SU-DHL-6 (cell line): ENCODE results near the gene GEMIN4.

Experiments
- H2AFZ ChIP-seq: fragments of 200-600 bp; sonication (generic); 2 replicates; pipeline ENCODE4 v1.6.1; 2014; ENCODE audit warnings: low read depth, mild to moderate bottlenecking, moderate library complexity, mixed read lengths, antibody characterized with exemption, low read length; ENCODE audit not compliant: severe bottlenecking
- H3F3A ChIP-seq: fragments of 200-600 bp; shearing (Covaris generic); 2 replicates; pipeline ENCODE4 v1.6.0; 2016; ENCODE audit warnings: antibody characterized with exemption, mild to moderate bottlenecking; ENCODE audit not compliant: insufficient read depth
- H3K27ac ChIP-seq: fragments of 200-600 bp; sonication (generic); 2 replicates; pipeline ENCODE4 v1.5.1; 2016; ENCODE audit warnings: low read depth, mild to moderate bottlenecking, low read length, moderate library complexity, mixed read lengths
- H3K27me3 ChIP-seq: fragments of 200-600 bp; sonication (generic), shearing (Covaris generic); 2 replicates; pipeline ENCODE4 v1.6.0; 2014; ENCODE audit warnings: mild to moderate bottlenecking, low read length
- H3K36me3 ChIP-seq: fragments of 200-600 bp; sonication (generic); 2 replicates; pipeline ENCODE4 v1.6.1; 2014; ENCODE audit warnings: mild to moderate bottlenecking, low read length, mixed read lengths
- H3K4me2 ChIP-seq: fragments of 300-600, 200-600 bp; shearing (Covaris generic), sonication (generic); 2 replicates; pipeline ENCODE4 v1.6.0; 2014; ENCODE audit warnings: low read length, low read depth, mild to moderate bottlenecking; ENCODE audit not compliant: poor library complexity, severe bottlenecking
- H3K4me3 ChIP-seq: fragments of 200-600 bp; sonication (generic); 2 replicates; pipeline ENCODE4 v1.5.1; 2014; ENCODE audit warnings: antibody characterized with exemption, low read length, mild to moderate bottlenecking, mixed read lengths; ENCODE audit not compliant: insufficient read depth, poor library complexity, severe bottlenecking
- H3K79me2 ChIP-seq: fragments of 200-600 bp; sonication (generic); 2 replicates; pipeline ENCODE4 v1.6.1; 2014; ENCODE audit warnings: mild to moderate bottlenecking, low read length, moderate library complexity; ENCODE audit not compliant: insufficient read depth
- H3K9ac ChIP-seq: fragments of 200-600 bp; sonication (generic); 2 replicates; pipeline ENCODE4 v1.7.0; 2014; ENCODE audit warnings: mild to moderate bottlenecking, low read length
- H3K9me2 ChIP-seq: fragments of 200-600 bp; sonication (generic); replicated peaks from 2 replicates; pipeline ENCODE4 v1.6.1; 2014; ENCODE audit warnings: low read length; ENCODE audit not compliant: insufficient read depth
- H3K9me3 ChIP-seq: fragments of 200-600 bp; sonication (generic); 2 replicates; pipeline ENCODE4 v1.6.1; 2014; ENCODE audit warnings: low read length, mixed read lengths; ENCODE audit not compliant: insufficient read depth
- H4K20me1 ChIP-seq: fragments of 200-600 bp; sonication (generic); 2 replicates; pipeline ENCODE4 v1.6.1; 2014; ENCODE audit warnings: low read depth, mild to moderate bottlenecking, antibody characterized with exemption, low read length, moderate library complexity, mixed read lengths
- EZH2phosphoT487 ChIP-seq: fragments of 200-600 bp; sonication (generic), shearing (Covaris generic); conservative IDR thresholded peaks from 2 replicates; pipeline ENCODE4 v1.6.1; 2018; ENCODE audit warnings: mild to moderate bottlenecking, antibody characterized with exemption, low read length, moderate library complexity, mixed read lengths
- TF ChIP-seq, protein P1 (sequence below): fragments of 200-600 bp; sonication (generic); IDR thresholded peaks from one replicate; pipeline ENCODE4 v1.5.1; 2017; ENCODE audit warnings: antibody characterized with exemption, mild to moderate bottlenecking, low read length, moderate library complexity; ENCODE audit not compliant: insufficient read depth, poor library complexity, severe bottlenecking

GEMIN4 gene

DNA sequence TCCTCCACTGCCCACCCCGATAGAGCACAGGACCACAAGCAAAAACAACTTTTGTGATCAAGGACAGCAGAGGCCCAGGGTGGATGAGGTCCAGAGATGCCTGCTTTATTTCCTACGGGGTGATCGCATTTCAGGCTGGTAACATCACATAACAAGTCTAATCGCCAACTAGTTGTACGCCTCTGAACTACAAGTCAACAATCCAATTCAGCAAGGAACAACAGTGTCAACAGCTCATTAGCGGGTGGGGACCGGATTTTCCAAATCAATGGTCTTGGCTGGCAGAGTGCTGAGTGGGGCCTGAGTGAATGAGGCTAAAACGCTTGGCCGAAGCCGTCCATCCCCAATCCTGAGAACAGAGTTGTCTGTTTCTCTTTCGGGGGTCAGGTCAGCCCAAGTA is 47.2 kb upstream of the GEMIN4 start:
- H3K9me3 ChIP-seq, result no peaks in the 10 kb centered on the region
- no peak for TF ChIP-seq EZH2phosphoT487
- no peaks in the 10 kb centered on the region for H3K27me3 ChIP-seq
- H3K79me2 ChIP-seq, result no peaks in the 10 kb centered on the region
- no peaks in the 10 kb centered on the region for H3F3A ChIP-seq
- H3K36me3 ChIP-seq, result no peaks in the 10 kb centered on the region
- no peak overlapping the region for H3K4me2 ChIP-seq
- no peak overlapping the region for H3K9ac ChIP-seq
- no peak overlapping the region for H3K4me3 ChIP-seq
- H3K9me2 ChIP-seq, result no peaks in the 10 kb centered on the region
- no peaks in the 10 kb centered on the region for H4K20me1 ChIP-seq
- no peak overlapping the region for H2AFZ ChIP-seq
- H3K27ac ChIP-seq, result no peak overlapping the region

- Histone ChIP-seq H3K36me3 (no peaks in the 10 kb centered on the region), H3K9me2 (no peaks in the 10 kb centered on the region), H3F3A (no peaks in the 10 kb centered on the region), H3K9me3 (no peaks in the 10 kb centered on the region), H3K27ac (no peak overlapping the region), H3K9ac (no peak overlapping the region), H4K20me1 (no peaks in the 10 kb centered on the region), H3K27me3 (no peaks in the 10 kb centered on the region), H3K4me3 (no peak overlapping the region), H2AFZ (no peak overlapping the region), H3K79me2 (no peaks in the 10 kb centered on the region), H3K4me2 (no peak overlapping the region)
- TF ChIP-seq, protein P1, sequence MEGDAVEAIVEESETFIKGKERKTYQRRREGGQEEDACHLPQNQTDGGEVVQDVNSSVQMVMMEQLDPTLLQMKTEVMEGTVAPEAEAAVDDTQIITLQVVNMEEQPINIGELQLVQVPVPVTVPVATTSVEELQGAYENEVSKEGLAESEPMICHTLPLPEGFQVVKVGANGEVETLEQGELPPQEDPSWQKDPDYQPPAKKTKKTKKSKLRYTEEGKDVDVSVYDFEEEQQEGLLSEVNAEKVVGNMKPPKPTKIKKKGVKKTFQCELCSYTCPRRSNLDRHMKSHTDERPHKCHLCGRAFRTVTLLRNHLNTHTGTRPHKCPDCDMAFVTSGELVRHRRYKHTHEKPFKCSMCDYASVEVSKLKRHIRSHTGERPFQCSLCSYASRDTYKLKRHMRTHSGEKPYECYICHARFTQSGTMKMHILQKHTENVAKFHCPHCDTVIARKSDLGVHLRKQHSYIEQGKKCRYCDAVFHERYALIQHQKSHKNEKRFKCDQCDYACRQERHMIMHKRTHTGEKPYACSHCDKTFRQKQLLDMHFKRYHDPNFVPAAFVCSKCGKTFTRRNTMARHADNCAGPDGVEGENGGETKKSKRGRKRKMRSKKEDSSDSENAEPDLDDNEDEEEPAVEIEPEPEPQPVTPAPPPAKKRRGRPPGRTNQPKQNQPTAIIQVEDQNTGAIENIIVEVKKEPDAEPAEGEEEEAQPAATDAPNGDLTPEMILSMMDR, result no peak
- no peak for TF ChIP-seq EZH2phosphoT487
These were observed 46.2 kb upstream of the GEMIN4 start for GRCh38 chr17:798246-798645.

- no peak overlapping the region for H3K4me3 ChIP-seq
- H3K27ac ChIP-seq, result no peak overlapping the region
- no peaks in the 10 kb centered on the region for H3F3A ChIP-seq
- TF ChIP-seq, protein P1, result no peak
- no peak for TF ChIP-seq EZH2phosphoT487
- no peak overlapping the region for H2AFZ ChIP-seq
- no peaks in the 10 kb centered on the region for H3K27me3 ChIP-seq
- H3K9me3 ChIP-seq, result no peaks in the 10 kb centered on the region
- H3K9ac ChIP-seq, result no peak overlapping the region
- H3K4me2 ChIP-seq, result no peak overlapping the region
- H3K79me2 ChIP-seq, result no peaks in the 10 kb centered on the region
- H3K36me3 ChIP-seq, result no peaks in the 10 kb centered on the region
- H4K20me1 ChIP-seq, result no peaks in the 10 kb centered on the region
- H3K9me2 ChIP-seq, result no peaks in the 10 kb centered on the region
These were observed 45.3 kb upstream of the GEMIN4 start for GRCh38 chr17:797236-797840.

DNA sequence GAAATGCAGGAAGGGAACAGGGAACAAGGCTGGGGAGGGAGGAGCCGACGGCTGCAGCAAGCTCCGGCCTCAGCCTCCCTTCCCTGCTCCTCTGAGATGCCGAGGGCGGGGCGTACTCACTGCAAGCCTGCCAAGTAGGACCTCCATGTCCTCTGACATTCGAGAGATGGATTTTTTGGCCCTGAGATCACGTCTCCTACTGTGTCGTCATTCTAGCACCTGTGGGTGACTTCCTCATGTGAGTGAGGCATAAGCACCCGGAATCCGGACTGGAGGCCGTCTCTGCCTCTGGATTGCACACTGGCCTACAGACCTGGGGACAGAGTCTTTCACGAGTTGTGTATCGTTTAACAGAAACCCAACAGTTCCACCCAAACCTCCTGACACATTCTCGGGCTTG is 44.5 kb upstream of the GEMIN4 start:
- Histone ChIP-seq H3K36me3 (no peaks in the 10 kb centered on the region), H3K4me3 (no peak overlapping the region), H3K27me3 (no peaks in the 10 kb centered on the region), H3K9me3 (no peaks in the 10 kb centered on the region), H3K27ac (no peak overlapping the region), H3K9me2 (no peaks in the 10 kb centered on the region), H2AFZ (no peak overlapping the region), H4K20me1 (no peaks in the 10 kb centered on the region), H3K9ac (no peak overlapping the region), H3K4me2 (no peak overlapping the region), H3F3A (no peaks in the 10 kb centered on the region), H3K79me2 (no peaks in the 10 kb centered on the region)
- TF ChIP-seq EZH2phosphoT487, result no peak
- TF ChIP-seq, protein P1, result no peak
